ENCODE results near the gene CLDN6. TPM values are rescaled to one million over a fixed set of nuclear protein-coding genes. Genes with fewer than 3 reads are reported as not detected.
A peak's percentile ranks its signal among the peaks of the same experiment; 100 is the strongest.

Gene CLDN6
- total and polyA plus RNA-seq, 2 of the 13 experiments (the other 11 are each of a cell fraction or from before 2014, with no cell fraction given) = 5.9 to 7.6 TPM

DNA sequence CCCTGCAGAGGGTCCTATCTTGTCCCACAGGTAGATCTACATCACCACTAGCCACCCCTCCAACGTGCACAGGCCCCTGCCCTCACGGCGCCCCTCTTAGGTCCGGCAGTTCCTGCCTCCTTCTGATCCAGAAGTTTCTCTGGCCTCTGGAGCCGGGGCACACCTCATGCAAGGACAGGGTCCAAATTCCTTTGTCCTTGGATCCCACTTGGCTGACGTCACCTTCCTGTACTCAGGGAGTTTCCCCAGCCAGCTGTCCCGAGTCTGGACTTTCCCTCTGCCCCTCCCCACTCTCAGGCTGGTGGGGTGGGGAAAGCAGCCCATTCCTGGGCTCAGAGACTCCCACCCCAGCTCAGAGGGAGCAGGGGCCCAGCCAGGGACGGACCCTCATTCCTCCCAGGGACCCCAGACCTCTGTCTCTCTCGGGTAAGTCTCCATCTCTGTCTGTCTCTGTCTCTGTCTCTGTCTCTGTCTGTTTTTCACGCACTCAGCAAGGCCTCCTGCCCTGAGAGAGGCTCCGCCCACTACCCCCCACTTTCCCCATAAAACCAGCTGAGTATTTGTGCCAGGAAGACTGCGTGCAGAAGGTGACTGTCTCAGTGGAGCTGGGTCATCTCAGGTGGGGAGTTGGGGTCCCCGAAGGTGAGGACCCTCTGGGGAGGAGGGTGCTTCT, 47.2 kb upstream of the CLDN6 start, which contains the start of gene IL32 (continued):
- TF ChIP-seq, protein P1, sequence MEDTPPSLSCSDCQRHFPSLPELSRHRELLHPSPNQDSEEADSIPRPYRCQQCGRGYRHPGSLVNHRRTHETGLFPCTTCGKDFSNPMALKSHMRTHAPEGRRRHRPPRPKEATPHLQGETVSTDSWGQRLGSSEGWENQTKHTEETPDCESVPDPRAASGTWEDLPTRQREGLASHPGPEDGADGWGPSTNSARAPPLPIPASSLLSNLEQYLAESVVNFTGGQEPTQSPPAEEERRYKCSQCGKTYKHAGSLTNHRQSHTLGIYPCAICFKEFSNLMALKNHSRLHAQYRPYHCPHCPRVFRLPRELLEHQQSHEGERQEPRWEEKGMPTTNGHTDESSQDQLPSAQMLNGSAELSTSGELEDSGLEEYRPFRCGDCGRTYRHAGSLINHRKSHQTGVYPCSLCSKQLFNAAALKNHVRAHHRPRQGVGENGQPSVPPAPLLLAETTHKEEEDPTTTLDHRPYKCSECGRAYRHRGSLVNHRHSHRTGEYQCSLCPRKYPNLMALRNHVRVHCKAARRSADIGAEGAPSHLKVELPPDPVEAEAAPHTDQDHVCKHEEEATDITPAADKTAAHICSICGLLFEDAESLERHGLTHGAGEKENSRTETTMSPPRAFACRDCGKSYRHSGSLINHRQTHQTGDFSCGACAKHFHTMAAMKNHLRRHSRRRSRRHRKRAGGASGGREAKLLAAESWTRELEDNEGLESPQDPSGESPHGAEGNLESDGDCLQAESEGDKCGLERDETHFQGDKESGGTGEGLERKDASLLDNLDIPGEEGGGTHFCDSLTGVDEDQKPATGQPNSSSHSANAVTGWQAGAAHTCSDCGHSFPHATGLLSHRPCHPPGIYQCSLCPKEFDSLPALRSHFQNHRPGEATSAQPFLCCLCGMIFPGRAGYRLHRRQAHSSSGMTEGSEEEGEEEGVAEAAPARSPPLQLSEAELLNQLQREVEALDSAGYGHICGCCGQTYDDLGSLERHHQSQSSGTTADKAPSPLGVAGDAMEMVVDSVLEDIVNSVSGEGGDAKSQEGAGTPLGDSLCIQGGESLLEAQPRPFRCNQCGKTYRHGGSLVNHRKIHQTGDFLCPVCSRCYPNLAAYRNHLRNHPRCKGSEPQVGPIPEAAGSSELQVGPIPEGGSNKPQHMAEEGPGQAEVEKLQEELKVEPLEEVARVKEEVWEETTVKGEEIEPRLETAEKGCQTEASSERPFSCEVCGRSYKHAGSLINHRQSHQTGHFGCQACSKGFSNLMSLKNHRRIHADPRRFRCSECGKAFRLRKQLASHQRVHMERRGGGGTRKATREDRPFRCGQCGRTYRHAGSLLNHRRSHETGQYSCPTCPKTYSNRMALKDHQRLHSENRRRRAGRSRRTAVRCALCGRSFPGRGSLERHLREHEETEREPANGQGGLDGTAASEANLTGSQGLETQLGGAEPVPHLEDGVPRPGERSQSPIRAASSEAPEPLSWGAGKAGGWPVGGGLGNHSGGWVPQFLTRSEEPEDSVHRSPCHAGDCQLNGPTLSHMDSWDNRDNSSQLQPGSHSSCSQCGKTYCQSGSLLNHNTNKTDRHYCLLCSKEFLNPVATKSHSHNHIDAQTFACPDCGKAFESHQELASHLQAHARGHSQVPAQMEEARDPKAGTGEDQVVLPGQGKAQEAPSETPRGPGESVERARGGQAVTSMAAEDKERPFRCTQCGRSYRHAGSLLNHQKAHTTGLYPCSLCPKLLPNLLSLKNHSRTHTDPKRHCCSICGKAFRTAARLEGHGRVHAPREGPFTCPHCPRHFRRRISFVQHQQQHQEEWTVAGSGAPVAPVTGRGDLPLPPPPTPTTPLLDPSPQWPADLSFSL (CRISPR knock-in tag; IDR thresholded peaks at IDR 0.05) = no peak
- TF ChIP-seq ZNF530 (CRISPR knock-in tag; IDR thresholded peaks at IDR 0.05; ENCODE audit: low read depth) (peak; percentile 74; the same call in 1 of the 2 replicates), GZF1 (CRISPR knock-in tag; IDR thresholded peaks at IDR 0.05) (no peak), MED1 (CRISPR knock-in tag; IDR thresholded peaks at IDR 0.05) (peak; percentile 92), ZNF12 (CRISPR knock-in tag; IDR thresholded peaks at IDR 0.05) (no peak), SRSF1 (optimal IDR thresholded peaks at IDR 0.05; ENCODE audit: low read depth, low read length) (no peak), ZNF3 (CRISPR knock-in tag; IDR thresholded peaks at IDR 0.05) (no peak), ZNF136 (CRISPR knock-in tag; IDR thresholded peaks at IDR 0.05; ENCODE audit: low read depth) (0 out of 2 replicates have a peak, but pooled peaks have one; percentile 48), XRCC5 (optimal IDR thresholded peaks at IDR 0.05; ENCODE audit: low read length) (peak; percentile 48), TOPORS (CRISPR knock-in tag; IDR thresholded peaks at IDR 0.05) (no peak; the same call in 1 of the 2 replicates)
- TF ChIP-seq, protein P2, sequence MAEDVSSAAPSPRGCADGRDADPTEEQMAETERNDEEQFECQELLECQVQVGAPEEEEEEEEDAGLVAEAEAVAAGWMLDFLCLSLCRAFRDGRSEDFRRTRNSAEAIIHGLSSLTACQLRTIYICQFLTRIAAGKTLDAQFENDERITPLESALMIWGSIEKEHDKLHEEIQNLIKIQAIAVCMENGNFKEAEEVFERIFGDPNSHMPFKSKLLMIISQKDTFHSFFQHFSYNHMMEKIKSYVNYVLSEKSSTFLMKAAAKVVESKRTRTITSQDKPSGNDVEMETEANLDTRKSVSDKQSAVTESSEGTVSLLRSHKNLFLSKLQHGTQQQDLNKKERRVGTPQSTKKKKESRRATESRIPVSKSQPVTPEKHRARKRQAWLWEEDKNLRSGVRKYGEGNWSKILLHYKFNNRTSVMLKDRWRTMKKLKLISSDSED (CRISPR knock-in tag; IDR thresholded peaks at IDR 0.05) = no peak
- TF ChIP-seq, protein P3, sequence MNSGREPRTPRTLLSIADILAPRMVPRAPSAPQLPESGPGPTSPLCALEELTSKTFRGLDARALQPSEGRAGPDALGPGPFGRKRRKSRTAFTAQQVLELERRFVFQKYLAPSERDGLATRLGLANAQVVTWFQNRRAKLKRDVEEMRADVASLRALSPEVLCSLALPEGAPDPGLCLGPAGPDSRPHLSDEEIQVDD (CRISPR knock-in tag; IDR thresholded peaks at IDR 0.05; ENCODE audit: borderline replicate concordance) = no peak
- TF ChIP-seq, protein P4, sequence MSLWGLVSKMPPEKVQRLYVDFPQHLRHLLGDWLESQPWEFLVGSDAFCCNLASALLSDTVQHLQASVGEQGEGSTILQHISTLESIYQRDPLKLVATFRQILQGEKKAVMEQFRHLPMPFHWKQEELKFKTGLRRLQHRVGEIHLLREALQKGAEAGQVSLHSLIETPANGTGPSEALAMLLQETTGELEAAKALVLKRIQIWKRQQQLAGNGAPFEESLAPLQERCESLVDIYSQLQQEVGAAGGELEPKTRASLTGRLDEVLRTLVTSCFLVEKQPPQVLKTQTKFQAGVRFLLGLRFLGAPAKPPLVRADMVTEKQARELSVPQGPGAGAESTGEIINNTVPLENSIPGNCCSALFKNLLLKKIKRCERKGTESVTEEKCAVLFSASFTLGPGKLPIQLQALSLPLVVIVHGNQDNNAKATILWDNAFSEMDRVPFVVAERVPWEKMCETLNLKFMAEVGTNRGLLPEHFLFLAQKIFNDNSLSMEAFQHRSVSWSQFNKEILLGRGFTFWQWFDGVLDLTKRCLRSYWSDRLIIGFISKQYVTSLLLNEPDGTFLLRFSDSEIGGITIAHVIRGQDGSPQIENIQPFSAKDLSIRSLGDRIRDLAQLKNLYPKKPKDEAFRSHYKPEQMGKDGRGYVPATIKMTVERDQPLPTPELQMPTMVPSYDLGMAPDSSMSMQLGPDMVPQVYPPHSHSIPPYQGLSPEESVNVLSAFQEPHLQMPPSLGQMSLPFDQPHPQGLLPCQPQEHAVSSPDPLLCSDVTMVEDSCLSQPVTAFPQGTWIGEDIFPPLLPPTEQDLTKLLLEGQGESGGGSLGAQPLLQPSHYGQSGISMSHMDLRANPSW (CRISPR knock-in tag; IDR thresholded peaks at IDR 0.05; ENCODE audit: borderline replicate concordance) = peak; percentile 54; the same call in 1 of the 2 replicates
- TF ChIP-seq, protein P5, sequence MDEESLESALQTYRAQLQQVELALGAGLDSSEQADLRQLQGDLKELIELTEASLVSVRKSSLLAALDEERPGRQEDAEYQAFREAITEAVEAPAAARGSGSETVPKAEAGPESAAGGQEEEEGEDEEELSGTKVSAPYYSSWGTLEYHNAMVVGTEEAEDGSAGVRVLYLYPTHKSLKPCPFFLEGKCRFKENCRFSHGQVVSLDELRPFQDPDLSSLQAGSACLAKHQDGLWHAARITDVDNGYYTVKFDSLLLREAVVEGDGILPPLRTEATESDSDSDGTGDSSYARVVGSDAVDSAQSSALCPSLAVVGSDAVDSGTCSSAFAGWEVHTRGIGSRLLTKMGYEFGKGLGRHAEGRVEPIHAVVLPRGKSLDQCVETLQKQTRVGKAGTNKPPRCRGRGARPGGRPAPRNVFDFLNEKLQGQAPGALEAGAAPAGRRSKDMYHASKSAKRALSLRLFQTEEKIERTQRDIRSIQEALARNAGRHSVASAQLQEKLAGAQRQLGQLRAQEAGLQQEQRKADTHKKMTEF (CRISPR knock-in tag; IDR thresholded peaks at IDR 0.05) = peak; percentile 66
